Stimulated activated CD4-positive, alpha-beta T cell treated with anti-CD3 and anti-CD28 coated beads, TNF-alpha, amount 100 ng/mL, for 4 hours (primary cell): ENCODE results near the gene CHSY1.

ENCODE experiments used
- DNase-seq, 3 experiments: peaks; one replicate each; pipeline ENCODE4 v3.0.0-alpha.2; 2020; ENCODE audit warnings: low read depth in 3 of 3

CHSY1 gene

DNA sequence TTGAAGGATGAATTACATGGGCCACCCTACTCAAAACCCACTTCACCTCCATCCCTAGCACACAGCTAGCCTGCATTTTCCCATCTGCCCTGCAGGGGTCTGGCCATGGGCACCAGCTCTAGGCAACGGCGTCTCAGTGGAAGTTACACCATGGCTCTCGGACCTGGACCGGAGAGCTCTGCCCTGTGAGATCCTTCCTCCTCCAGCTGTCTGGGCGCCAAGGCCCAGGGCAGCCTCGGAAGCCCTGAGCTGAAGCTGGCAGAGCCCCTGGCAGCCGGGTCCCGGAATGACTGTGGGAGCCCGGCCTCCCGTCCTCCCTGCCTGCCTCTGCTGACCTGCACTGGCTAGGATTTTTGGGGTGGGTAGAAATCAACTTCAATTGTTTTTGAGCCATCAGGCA, 98.9 kb downstream of the CHSY1 start:
- DNase-seq: no peak

DNA sequence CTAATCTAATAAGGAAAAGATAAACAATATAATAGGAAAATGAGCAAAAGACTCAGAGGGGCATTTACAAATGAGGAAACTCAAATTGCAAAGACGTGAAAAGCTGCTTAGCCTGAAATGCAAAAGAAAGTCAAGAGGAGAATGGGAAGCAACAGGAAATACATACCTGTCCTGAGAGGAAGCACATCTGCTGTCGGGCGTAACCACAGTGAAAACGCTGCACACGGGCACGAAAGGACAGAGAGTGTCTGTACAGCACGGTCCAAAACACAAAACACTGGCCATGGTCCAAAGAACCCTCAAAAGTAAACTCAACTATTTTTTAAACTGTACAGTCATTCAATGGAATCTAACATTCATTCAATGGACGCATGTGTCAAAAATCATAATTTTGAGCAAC, 100.6 kb downstream of the CHSY1 start:
- no peak for DNase-seq

DNA sequence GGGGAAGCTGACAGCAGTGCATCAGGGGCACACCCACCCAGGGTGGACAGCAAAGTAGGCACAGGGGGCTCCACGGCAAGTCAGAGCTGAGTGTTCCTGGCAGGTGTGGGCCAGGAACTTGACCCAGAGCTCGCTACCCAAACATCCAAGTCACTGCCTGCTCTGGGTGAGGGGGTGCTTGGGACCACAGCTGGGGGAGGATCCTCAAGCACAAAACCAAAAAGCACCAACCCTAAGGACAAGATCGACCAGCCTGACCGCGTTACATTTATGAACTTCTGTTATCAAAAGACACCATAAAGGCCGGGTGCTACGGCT, 101.2 kb downstream of the CHSY1 start:
- no peak for DNase-seq

DNA sequence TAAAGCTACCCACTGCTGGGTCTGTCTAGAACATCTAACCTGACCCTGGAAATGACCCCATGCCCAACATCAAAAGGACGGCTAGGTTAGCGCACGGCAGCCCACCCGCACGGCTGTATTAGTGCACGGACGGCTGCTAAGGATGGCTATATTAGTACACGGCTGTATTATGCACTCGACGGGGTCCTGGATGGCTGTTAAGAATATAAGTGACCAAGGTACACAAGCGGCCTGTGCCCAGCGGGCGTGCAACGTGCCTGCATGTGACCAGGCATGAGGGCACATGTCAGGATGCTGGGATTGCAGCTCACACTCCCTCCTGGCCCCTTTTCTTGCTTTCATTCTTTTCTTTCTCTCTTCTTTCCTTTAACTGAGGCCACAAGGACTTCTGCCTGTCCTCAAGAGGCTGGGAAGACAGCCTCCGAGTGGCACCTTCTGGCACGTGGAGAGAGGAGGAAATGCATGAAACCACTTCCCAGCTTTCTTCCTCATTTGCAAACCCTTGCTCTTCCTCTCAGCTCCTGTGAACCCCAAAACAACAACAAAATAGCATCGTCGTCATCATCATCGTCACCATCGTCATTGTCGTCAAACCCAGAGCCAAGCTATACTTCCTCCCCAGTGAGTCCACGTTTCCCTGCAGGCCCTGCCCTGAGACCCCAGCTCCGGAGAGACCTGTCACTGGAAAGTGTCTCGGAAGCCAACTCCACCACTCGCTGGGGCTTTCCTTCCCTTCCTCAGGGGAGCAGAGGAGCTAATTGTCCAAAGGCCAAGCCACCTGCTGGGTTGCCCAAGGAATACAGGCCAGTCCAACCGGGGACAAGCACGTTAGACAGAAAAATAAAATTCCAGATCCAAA, 101.8 kb downstream of the CHSY1 start:
- no peak for DNase-seq

DNA sequence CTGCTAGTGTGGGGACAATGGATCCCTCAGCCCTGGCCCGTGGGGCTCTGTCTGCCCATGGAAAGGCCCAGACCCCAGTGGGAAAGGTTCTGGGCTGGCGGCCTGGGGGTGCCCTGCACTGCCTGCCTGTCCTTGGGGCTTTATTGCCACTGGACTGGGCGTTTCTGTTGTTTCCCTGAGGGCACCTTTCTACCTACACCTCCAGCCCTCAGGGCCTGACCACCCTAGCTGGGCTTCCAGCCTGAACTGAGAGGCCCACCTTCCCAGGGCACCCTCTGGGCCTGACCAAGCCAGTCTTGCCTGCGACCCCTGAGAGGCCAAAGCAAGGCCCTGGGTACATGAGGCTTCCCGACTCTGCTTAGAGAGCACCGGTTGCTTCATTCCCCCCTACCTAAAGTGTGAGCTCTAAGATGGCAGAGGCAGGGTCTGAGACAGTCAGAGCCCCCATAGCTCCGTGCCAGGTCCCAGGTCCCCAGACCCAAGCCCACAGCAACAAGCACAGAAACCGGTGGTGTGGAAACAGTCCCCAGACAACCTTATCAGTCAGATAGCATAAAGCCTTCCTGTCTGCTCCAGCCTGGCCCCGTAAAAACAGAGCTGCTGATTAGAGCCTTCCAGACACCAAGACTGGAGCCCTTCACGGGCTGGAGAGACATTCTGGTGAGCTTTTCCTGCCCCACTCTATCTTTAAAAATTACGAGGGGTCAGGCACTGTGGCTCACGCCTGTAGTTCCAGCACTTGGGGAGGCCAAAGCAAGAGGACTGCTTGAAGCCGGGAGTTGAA, 102.8 kb downstream of the CHSY1 start:
- DNase-seq: no peak

DNA sequence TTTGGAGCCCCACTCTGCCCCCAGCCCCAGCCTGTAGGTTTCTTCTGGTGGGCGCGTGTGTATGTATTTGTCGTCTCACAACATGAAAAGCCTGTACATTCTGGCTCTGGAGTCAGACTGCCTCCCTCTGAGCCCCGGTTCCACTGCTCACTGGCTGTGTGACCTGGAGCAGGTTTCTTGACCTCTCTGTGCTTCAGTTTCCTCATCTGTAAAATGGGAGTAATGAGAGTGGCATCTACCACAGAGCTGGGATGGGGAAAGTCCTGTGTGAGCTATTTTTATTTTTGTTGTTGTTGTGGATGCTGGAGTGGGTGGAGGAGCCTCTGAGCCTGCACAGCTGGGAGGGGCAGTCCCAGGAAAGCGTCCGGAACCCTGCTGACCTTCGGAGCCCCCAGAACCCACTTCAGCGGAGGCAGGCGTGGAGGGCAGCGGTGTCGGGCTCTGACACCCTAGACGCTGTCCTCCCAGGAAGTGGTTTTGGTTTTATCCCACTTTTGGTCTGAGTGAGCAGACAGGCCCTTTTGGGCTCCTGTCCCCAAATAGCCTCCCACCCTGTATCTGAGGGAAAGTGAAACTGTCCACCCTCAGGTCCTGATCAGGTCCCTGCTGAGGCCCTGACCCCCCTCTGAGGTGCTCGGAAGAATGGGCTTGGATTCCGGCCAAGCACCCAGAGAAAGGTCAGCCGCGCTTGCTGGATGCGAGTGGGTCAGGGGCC, 103.5 kb downstream of the CHSY1 start:
- no peak for DNase-seq

DNA sequence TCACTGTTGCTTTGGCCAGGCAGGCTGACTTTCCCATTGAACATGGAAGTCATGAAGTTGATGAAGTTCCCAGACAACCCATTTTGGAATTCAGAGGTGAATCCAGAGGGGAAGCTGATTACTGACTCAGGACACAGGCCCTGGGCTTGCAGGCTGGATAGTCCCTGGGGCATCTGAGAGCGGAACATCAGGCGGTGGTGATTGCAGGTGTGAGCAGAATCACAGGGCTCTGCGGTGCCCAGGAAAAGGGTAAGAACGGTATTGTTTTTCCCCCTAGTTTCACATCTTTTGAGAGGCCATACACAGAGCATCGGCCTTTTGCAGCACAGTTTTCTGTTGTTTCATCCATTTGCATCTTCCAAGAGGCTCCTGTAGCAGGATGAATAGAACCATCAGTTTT, 104.7 kb downstream of the CHSY1 start:
- DNase-seq: no peak

DNA sequence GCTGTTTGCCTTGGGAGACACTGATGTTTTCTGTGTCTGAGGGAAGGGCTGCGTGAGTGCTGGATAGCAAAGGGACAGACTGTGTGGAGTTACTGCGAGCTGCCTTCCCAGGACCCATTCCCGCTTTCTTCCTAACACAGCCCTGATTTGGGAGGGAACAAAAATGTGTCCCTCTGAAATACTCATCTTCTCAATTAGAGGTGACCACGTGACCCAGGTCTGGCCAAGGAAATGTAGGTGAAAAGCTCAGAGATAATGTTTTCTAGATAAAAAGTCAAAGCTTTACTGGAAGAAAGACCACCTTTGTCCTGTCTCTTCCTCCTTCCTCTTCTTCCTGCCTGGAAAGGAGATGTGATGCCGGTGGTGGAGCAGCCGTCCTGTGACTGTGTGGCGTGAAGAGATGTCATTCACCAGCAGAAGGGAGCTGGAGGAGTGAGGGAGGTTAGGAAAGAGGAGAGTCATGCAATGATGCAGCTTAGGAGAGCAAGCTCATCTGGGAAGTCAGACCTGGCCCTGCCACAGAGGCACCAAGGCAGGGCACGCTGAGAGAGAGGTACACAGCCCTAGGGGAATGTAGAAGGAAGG, 105.6 kb downstream of the CHSY1 start:
- DNase-seq: no peak

DNA sequence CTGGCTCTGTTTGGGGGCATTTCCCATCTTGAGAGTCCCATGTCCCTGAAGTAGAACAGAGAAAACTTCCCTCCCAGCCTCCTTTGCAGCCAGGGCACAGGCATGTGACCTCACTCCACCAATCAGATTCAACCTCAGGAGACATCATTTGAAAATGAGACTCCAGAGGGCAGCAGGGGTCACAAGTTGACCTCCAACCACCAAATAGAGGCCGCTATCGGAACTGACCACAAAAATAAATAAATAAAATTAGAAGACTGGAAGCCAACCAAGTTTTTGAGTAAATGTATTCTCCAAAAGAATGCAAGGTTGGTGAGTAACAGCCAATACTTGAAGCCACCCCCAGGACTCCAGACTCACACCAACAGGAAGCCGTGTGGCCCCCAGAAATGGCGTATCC, 106.5 kb downstream of the CHSY1 start:
- no peak for DNase-seq

DNA sequence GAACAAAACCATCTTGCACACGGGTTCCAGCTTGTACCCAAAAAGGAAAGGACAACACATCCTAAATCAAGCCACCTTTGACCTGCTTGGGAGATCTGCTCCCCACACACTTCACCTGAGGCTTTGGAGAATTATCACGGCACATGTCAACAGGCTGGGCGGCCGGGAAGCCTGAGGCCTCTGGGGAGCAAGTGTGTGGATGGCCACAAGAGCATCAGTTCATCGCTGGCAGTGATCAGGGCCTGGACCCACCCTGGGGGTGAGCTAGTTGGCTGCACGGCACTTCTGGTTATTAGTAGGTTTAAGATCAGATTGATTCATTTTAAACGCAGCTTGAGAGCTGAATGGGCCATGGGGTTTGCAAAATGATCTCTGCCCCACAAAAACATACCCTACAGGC, 108.5 kb downstream of the CHSY1 start:
- no peak for DNase-seq

DNA sequence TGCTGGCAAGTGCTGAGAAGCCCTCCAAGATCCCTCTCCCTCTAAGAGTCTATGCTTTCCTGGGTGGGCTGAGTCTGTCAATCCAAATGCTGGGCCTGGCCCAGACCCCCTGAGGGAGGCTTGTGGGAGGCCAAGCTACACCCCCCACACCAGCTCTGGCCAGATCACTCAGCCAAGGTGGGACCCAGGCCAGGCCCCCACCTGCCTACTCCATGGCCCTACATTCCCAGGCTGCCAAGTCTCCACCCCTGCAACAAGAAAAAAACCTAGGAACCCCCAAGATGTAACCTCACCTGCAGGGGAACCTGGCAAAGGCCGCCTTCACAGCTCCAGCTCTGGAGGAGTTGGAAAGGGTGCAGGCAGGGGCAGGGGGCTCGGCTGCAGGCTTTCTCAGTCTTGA, 109.1 kb downstream of the CHSY1 start:
- DNase-seq: no peak

DNA sequence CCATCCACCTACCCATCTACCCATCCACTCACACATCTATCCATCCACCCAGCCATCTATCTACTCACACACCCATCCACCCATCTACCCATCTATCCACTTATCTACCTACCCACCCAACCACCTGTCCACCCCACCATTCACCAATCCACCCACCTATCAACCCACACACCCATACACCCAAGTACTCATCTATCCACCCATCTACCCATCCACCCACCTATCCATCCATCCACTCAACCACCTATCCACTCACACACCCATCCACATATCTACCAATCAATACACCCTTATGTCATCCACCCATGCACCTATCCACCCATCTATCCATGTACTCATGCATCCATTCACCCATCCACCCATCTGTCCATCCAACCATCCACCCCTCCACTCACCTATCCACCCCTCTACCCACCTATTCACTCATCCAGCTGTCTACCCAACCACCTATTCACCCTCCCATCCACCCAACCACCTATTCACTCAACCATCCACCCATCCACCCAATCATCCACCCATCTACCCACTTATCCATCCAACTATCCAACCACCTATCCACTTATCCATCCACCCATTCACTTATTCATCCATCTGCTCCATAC, 109.8 kb downstream of the CHSY1 start:
- no peak for DNase-seq

DNA sequence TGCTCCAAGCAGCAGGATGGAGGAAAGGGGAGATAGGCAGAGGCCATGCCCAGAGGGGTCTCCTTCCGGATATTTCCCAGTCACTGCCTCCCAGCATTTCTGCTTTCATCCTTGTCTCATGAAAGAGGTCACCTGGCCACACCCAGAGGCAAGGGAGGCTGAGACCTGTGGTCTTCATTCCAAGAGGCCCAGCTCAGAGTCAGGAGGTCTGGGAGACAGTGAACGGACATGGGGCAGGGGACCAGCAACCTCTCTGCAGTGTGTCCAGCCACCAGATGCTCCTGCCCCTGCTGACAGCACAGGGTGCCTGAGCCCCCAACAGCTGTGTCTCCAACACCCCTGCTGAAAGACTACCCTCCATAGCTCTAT, 111.2 kb downstream of the CHSY1 start:
- DNase-seq: no peak

DNA sequence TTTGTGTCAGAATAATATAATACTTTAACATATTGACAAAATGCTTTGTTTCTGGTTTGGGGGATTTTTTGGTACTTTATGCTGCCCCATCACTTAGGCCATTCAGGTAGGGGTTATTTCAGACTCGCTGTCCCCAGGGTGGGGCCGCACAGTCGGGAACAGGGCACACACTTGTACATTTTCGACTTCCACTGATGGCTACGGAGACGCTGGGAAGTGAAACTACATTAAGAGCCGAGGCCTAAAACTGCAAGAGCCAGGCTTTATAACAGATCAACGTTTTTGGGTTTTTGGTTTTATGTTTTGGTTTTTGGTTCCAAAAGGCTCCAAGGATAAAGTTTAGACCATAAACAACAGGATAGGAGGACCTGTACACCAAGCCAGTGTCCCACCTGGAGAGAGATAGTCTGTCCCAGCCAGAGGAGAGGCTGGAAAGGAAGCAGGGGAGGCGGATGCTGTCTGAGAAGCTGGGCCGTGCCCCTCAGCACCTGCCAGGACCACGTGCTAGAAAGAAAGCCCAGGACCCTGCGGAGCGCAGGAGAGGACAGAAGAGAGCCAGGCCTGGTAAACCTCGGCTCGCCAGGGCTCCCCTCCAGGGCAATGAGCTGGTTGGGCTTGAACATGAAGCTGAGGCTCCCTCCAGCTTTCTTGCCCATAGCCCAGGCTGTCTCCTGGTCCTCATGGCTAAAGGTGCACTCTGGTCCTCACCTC, 111.7 kb downstream of the CHSY1 start:
- DNase-seq: no peak

DNA sequence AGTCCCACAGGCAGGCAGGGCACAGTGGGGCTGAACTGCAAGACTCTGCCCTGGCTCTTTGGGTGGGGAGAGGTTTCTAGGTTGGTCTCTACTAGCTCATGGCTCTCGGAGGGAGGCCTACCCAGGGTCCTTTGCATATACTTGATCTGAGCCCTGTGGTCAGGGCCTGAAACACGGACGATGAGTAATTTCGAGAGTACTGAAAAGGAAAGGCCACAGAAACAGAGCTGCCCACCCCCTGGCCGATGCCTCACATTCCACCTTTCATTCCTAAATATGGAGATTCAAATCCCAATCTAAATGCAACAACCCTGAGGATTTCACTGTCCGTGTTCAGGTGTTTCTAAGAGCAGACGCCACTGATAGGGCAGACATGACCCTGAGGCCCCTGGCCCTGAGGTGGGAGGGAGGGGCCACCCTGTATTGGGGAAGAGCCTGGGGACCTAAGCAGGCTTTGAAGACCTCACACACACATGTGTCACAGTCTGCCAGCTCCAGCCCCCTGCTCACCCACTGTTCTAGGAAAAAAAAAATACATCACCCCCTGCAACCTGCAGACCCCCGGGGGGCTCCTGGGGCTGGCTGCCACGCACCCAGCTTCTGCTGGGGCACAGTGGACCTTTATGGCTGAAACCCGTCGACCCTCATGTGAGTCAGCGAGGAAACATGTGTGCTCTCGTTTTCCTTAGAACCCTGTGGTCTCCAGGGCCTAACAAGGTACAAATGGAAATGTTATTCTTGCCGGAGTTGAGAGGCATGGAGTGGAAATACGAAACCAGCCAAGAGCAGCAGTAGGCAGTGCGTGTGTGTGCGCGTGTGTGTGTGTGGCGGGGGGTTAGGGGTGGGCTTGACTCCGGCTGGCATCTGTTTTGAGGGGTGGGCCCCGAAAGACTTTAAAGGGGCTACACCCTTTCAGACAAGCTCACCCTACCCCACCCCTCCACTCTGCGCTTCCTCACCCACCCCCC, 112.7 kb downstream of the CHSY1 start:
- no peak for DNase-seq

DNA sequence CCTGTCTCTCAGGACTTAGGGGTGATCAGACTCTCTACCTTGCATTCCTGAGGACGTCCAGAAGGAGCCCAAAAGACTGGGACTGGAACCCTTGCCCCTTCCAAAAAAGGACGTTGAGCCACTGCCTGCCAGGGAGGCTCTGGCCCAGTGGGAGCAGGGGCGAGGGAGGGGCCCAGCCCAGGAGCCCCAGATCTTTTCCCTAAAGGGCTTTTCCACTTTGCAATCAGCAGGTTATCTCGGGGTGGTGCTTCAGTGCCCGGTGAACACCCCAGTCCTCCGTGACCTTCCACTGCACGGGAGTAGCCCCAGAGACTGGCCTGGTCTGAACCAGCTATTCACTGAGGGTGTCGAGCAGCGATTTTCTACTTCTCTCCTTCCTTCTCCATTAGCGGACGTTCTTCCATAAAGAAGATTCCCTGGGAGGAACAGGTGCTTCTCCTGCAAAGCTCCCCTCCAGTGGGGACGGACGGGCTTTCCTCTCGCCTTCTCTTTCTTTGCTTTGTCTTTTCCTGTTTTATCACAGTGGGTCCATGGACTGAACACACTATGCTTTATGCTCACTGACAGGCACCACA, 113.7 kb downstream of the CHSY1 start:
- DNase-seq: no peak

DNA sequence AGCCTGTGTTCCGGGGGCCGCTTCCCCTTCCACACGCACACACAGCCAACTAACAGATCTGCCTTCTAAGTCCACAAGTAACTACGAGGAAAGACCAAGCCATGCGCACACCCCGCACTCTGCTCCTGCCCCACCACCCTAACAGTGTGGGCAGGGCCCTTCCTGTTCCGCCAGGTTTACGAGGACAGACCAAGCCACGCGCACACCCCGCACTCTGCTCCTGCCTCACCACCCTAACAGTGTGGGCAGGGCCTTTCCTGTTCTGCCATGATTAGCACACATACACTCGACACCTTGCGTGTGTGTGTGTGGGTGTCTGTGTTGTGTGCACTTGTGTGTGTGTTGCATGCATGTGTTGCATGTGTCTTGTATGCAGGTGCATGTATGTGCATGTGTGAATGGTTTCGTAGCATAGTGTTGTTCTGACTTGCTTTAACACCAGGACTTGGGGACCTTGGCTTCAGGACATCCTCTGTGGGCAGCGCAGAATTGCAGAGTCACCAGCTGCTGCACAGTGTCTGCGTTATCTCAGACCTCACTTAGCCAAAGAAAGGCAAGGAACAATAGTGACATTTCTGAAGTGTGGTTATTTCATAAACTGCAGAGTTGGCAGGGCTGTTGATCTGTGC, 114.4 kb downstream of the CHSY1 start:
- DNase-seq: no peak

DNA sequence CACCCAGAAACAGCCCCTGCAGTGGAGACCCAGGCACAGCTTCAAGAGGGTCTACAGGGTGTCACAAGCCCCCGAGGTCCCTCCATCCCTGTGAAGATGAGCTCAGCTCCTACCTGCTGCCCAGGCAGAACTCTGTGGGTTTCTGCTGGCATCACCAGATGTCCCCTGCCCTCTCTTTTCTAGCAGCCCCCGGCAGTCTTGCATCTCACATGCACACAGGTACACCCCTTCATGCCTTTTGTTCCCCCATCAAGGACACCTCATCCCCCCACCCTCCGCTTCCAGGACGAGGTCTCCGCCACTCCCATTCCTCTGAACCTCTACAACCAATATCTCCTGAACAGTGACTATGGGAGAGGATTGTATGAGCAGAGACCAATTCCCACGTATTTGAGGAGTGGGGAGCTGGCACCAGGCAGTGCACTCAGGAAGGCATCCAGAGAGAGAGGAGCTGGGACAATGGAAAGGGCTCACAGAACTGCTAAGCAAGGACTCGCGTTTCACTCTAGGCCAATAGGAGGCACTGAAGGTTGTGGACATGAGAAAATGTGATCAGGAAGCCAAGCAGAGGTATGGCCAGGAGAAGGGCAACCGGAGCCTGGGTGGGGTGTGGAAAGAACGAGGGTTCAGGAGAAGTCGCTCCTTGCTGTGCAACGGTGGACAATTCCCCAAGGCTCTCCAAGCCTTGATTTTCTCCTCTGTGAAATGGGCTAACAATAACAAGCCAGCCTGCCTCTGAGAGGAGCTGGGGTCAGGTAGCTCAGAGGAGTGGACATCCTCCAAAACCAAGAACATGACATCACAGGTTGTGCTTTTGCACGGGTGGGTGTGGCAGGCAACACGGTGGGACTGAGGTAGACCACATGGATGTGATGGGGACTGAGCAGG, 115.2 kb downstream of the CHSY1 start:
- no peak for DNase-seq
